Neural crest cell (in vitro differentiated cells): ENCODE data around the gene C1RL. TPM values are rescaled to one million over a fixed set of nuclear protein-coding genes. Genes with fewer than 3 reads are reported as not detected.
"Not testable (repeated sequence)": the region's sequence is repeated elsewhere in the genome, so short reads cannot be mapped to it uniquely, and the experiment has no call there.

Experiments
- DNase-seq: peaks from one replicate; pipeline ENCODE4 v3.0.0; 2021; ENCODE audit warnings: low read depth, mixed read lengths, low spot score
- H3K27ac Mint-ChIP-seq: one replicate; pipeline ENCODE4 v1.8.0; 2021; ENCODE audit warnings: mild to moderate bottlenecking, mixed read lengths; ENCODE audit not compliant: unreplicated experiment
- H3K27me3 Mint-ChIP-seq: 2 replicates; pipeline ENCODE4 v1.8.0; 2021; ENCODE audit warnings: low read depth, mild to moderate bottlenecking, mixed read lengths
- H3K36me3 Mint-ChIP-seq: 2 replicates; pipeline ENCODE4 v1.8.0; 2021; ENCODE audit warnings: low read depth, mild to moderate bottlenecking, mixed read lengths
- H3K4me1 Mint-ChIP-seq: 2 replicates; pipeline ENCODE4 v1.8.0; 2021; ENCODE audit warnings: mixed read lengths
- H3K4me3 Mint-ChIP-seq: one replicate; pipeline ENCODE4 v1.8.0; 2021; ENCODE audit warnings: mild to moderate bottlenecking, mixed read lengths
- H3K9me3 Mint-ChIP-seq: 2 replicates; pipeline ENCODE4 v1.8.0; 2021; ENCODE audit warnings: mixed read lengths
- total RNA-seq: library from RNA; stranded (reverse); gene quantifications from 2 replicates; pipeline ENCODE4 v1.2.1, GENCODE V29; 2021
- TF ChIP-seq, protein P1 (sequence below): fragments of 200-600 bp; sonication (generic); conservative IDR thresholded peaks from 2 replicates; pipeline ENCODE4 v1.5.0; 2021; ENCODE audit warnings: antibody characterized with exemption, mild to moderate bottlenecking

Gene C1RL
- total RNA-seq, 1 donor from 2014 or later, result 12.8 TPM

- Mint-ChIP-seq H3K27me3 (no peaks in the 10 kb centered on the region), H3K9me3 (no peaks in the 10 kb centered on the region), H3K4me1 (peaks cover 18% of the 10 kb centered on the region), H3K4me3 (no peak overlapping the region), H3K27ac (no peak overlapping the region), H3K36me3 (peaks cover 3% of the 10 kb centered on the region)
- DNase-seq, result no peak
- TF ChIP-seq, protein P1, sequence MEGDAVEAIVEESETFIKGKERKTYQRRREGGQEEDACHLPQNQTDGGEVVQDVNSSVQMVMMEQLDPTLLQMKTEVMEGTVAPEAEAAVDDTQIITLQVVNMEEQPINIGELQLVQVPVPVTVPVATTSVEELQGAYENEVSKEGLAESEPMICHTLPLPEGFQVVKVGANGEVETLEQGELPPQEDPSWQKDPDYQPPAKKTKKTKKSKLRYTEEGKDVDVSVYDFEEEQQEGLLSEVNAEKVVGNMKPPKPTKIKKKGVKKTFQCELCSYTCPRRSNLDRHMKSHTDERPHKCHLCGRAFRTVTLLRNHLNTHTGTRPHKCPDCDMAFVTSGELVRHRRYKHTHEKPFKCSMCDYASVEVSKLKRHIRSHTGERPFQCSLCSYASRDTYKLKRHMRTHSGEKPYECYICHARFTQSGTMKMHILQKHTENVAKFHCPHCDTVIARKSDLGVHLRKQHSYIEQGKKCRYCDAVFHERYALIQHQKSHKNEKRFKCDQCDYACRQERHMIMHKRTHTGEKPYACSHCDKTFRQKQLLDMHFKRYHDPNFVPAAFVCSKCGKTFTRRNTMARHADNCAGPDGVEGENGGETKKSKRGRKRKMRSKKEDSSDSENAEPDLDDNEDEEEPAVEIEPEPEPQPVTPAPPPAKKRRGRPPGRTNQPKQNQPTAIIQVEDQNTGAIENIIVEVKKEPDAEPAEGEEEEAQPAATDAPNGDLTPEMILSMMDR, result no peak
These were observed 3.0 kb upstream of the C1RL start for GRCh38 chr12:7112041-7112440.

- Mint-ChIP-seq H3K27ac (no peak overlapping the region), H3K36me3 (peaks cover 13% of the 10 kb centered on the region), H3K9me3 (peaks cover 12% of the 10 kb centered on the region), H3K4me3 (no peak overlapping the region), H3K4me1 (peaks cover 18% of the 10 kb centered on the region), H3K27me3 (no peaks in the 10 kb centered on the region)
- TF ChIP-seq, protein P1, result no peak
- no peak for DNase-seq
These were observed 1.6 kb upstream of the C1RL start for GRCh38 chr12:7110661-7111060.

DNA sequence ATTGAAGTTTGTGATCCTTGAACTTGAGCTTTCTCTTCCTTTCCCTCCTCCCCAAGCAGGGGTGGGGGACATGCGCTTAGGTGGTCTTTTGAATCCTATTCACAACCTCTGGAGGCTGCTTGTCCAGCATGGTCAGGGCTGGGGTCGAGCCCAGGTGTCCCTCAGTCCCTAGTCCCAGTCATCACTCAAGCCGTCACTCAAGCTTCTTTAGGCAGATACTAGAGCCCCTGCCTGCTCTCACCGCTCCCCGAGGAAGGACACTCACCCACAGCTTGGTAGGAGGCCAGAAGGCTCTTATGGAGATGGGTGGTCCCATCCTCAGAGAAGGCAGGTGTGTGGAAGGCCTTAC, 532 bp upstream of the C1RL start:
- Mint-ChIP-seq H3K27ac (peak overlapping the region; percentile 31), H3K4me3 (peak overlapping the region; percentile 87)
- TF ChIP-seq, protein P1, result no peak

GRCh38 chr12:7108003-7108795, 815 bp downstream of the C1RL start:
- TF ChIP-seq, protein P1, result no peak
- no peaks in the 10 kb centered on the region for H3K27me3 Mint-ChIP-seq
- H3K4me1 Mint-ChIP-seq, result peaks cover 14% of the 10 kb centered on the region
- peaks cover 14% of the 10 kb centered on the region for H3K9me3 Mint-ChIP-seq
- peak overlapping the region; percentile 89 for H3K4me3 Mint-ChIP-seq
- H3K27ac Mint-ChIP-seq, result peak overlapping the region; percentile 95
- H3K36me3 Mint-ChIP-seq, result peaks cover 16% of the 10 kb centered on the region
- peak; percentile 8 for DNase-seq

More for the DNA sequence above, 532 bp upstream of the C1RL start:
- H3K9me3 Mint-ChIP-seq, result peaks cover 14% of the 10 kb centered on the region
- peaks cover 16% of the 10 kb centered on the region for H3K36me3 Mint-ChIP-seq
- peaks cover 18% of the 10 kb centered on the region for H3K4me1 Mint-ChIP-seq
- H3K27me3 Mint-ChIP-seq, result no peaks in the 10 kb centered on the region
- DNase-seq, result no peak

- Mint-ChIP-seq H3K4me1 (peaks cover 14% of the 10 kb centered on the region), H3K9me3 (peaks cover 14% of the 10 kb centered on the region), H3K4me3 (peak overlapping the region; percentile 89), H3K36me3 (peaks cover 16% of the 10 kb centered on the region), H3K27ac (peak overlapping the region; percentile 78), H3K27me3 (no peaks in the 10 kb centered on the region)
- DNase-seq, result no peak
- TF ChIP-seq, protein P1, result no peak
These were observed 1.4 kb downstream of the C1RL start for GRCh38 chr12:7107636-7108002.

DNA sequence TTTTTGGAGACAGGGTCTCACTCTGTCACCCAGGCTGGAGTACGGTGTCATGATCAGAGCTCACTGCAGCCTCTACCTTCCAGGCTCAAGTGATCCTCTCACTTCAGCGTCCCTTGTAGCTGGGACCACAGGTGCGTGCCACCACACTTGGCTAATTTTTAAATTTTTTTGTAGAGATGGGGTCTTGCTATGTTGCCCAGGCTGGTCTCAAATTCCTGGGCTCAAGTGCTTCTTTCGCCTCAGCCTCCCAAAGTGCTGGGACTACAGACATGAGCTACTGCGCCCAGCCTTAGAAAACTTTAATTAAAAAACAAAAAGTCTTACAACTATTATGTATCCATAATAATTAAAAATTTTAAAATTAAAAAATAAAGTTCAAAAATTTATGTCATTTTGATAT, 1.8 kb downstream of the C1RL start:
- Mint-ChIP-seq H3K36me3 (peaks cover 16% of the 10 kb centered on the region), H3K9me3 (peaks cover 14% of the 10 kb centered on the region), H3K4me1 (peaks cover 14% of the 10 kb centered on the region)
- not testable (repeated sequence) for H3K4me3 Mint-ChIP-seq, DNase-seq, H3K27me3 Mint-ChIP-seq, H3K27ac Mint-ChIP-seq
